Mesothelial cell of epicardium (in vitro differentiated cells): ENCODE data around the gene LGR4. TPM values are rescaled to one million over a fixed set of nuclear protein-coding genes. Genes with fewer than 3 reads are reported as not detected.
A peak's percentile ranks its signal among the peaks of the same experiment; 100 is the strongest.

Experiments
- DNase-seq, 2 experiments: peaks; one replicate each; pipeline ENCODE4 v3.0.0; 2021; ENCODE audit warnings: low spot score in 2 of 2; ENCODE audit not compliant: unreplicated experiment in 2 of 2
- H3K27ac Mint-ChIP-seq: 2 replicates; pipeline ENCODE4 v1.8.0; 2021; ENCODE audit warnings: mixed read lengths
- H3K27me3 Mint-ChIP-seq: 2 replicates; pipeline ENCODE4 v1.8.0; 2021; ENCODE audit warnings: low read depth, mixed read lengths
- H3K36me3 Mint-ChIP-seq: 2 replicates; pipeline ENCODE4 v1.8.0; 2021; ENCODE audit warnings: mixed read lengths
- H3K4me1 Mint-ChIP-seq: 2 replicates; pipeline ENCODE4 v1.8.0; 2021; ENCODE audit warnings: mixed read lengths
- H3K4me3 Mint-ChIP-seq: 2 replicates; pipeline ENCODE4 v1.8.0; 2021; ENCODE audit warnings: mild to moderate bottlenecking, moderate library complexity, mixed read lengths
- H3K9me3 Mint-ChIP-seq: 2 replicates; pipeline ENCODE4 v1.8.0; 2021; ENCODE audit warnings: mixed read lengths
- total RNA-seq: library from RNA; stranded (reverse); gene quantifications from 3 replicates; pipeline ENCODE4 v1.2.1, GENCODE V29; 2021
- TF ChIP-seq, protein P1 (sequence below): fragments of 200-600 bp; sonication (generic); IDR thresholded peaks from one replicate; pipeline ENCODE4 v1.5.0; 2021; ENCODE audit warnings: antibody characterized with exemption; ENCODE audit not compliant: unreplicated experiment

LGR4 gene
- total RNA-seq, 1 donor from 2014 or later = 28.2 TPM

DNA sequence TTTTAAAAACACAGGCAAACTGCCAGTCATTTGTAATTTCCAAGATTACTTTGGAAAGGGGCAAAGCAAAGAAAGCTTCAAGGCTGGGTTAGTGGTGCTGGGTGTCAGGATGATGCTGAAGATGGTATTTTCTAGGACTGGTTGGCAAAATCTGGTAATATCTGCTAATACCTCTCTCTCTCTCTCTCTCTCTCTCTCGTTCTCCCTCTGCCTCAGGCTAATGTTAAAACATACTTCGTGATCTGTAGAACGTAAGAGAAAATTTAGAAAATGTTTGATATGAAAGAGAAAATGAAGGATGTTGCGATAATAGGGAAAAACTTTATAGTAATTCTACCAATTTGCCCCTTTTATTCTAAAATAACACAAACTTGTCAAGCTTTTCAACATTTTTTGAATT lies 9.4 kb upstream of the LGR4 start:
- TF ChIP-seq, protein P1, sequence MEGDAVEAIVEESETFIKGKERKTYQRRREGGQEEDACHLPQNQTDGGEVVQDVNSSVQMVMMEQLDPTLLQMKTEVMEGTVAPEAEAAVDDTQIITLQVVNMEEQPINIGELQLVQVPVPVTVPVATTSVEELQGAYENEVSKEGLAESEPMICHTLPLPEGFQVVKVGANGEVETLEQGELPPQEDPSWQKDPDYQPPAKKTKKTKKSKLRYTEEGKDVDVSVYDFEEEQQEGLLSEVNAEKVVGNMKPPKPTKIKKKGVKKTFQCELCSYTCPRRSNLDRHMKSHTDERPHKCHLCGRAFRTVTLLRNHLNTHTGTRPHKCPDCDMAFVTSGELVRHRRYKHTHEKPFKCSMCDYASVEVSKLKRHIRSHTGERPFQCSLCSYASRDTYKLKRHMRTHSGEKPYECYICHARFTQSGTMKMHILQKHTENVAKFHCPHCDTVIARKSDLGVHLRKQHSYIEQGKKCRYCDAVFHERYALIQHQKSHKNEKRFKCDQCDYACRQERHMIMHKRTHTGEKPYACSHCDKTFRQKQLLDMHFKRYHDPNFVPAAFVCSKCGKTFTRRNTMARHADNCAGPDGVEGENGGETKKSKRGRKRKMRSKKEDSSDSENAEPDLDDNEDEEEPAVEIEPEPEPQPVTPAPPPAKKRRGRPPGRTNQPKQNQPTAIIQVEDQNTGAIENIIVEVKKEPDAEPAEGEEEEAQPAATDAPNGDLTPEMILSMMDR = no peak
- Mint-ChIP-seq H3K4me1 (peaks cover 3% of the 10 kb centered on the region), H3K4me3 (no peak overlapping the region), H3K27ac (no peak overlapping the region), H3K27me3 (no peaks in the 10 kb centered on the region), H3K36me3 (no peaks in the 10 kb centered on the region), H3K9me3 (no peaks in the 10 kb centered on the region)
- no peak for DNase-seq

DNA sequence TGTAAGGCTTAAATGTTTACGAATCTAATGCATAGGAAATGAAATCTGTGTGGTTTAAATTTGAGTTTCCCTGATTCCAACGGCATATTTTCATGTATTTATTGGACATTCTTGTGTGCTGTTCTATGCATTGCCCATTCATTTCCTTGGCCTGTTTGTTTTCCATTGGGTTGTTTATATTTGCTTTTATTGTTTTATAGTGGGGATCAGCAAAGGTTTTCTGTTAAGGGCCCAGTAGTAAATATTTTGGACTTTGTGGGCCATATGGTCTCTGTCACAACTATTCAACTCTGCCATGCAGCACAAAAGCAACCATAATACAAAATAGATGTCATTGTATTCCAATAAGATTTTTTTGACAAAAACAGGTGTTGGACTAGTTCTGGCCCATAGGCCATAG lies 5.2 kb upstream of the LGR4 start:
- no peak for DNase-seq
- TF ChIP-seq, protein P1 = no peak
- Mint-ChIP-seq H3K9me3 (no peaks in the 10 kb centered on the region), H3K27ac (no peak overlapping the region), H3K27me3 (no peaks in the 10 kb centered on the region), H3K4me1 (peaks cover 6% of the 10 kb centered on the region), H3K36me3 (no peaks in the 10 kb centered on the region), H3K4me3 (no peak overlapping the region)

DNA sequence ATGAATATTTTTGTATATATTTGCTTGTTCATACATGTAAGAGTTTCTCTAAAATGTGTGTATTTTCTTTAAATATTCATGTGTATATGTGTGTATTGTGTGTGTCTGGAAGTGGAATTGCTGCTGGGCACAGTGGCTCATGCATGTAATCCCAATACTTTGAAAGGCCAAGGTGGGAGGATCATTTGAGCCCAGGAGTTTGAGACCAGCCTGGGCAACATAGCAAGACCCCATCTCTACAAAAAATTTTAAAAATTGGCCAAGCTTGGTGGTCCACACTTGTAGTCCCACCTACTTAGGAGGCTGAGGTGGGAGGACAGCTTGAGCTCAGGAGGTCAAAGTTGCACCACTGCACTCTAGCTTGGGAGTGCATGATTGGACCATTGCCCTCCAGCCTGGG lies 4.7 kb upstream of the LGR4 start:
- Mint-ChIP-seq H3K27me3 (no peaks in the 10 kb centered on the region), H3K36me3 (no peaks in the 10 kb centered on the region), H3K4me3 (no peak overlapping the region), H3K9me3 (no peaks in the 10 kb centered on the region), H3K4me1 (peaks cover 7% of the 10 kb centered on the region), H3K27ac (no peak overlapping the region)
- TF ChIP-seq, protein P1 = no peak
- DNase-seq = no peak

DNA sequence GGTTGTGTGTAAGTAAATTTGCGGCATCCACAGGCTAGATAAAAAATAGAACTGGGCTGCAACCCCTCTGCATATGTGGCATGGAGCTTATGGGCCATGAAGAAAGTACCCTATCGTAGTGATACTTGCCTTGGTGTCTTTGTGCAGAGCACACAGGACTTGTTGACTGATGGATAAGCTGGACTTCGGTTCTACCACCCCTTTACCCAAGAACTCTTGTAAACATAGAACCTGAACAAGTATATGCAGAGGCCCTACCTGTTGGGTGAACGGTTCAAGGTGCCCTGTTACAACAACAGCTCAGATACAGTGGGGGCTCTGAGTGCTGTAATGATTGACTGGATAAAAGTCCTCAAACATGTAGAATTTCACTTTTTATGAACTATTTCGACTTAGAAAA lies 3.0 kb upstream of the LGR4 start:
- Mint-ChIP-seq H3K27ac (no peak overlapping the region), H3K27me3 (no peaks in the 10 kb centered on the region), H3K36me3 (no peaks in the 10 kb centered on the region), H3K9me3 (no peaks in the 10 kb centered on the region), H3K4me1 (peaks cover 13% of the 10 kb centered on the region), H3K4me3 (no peak overlapping the region)
- DNase-seq = no peak
- TF ChIP-seq, protein P1 = no peak

DNA sequence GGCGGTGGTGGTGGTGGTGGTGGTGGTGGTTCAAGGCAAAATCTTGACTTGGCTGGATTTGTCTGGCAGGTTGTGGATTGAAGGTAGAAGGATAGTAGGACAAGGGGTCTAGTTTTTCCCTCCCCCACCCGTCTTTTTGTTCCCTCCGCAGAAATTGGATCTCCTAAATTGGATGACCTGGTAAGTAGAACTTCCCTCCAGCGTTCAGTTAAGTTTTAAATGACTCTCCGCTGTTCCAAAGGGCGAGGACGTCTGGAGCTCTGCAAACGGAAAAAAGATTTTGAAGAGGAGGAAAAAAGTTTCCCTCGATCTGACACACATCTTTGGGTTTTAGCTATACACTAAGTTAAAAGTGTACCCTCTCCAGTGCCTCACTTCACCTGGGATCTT lies 422 bp upstream of the LGR4 start:
- no peak for DNase-seq
- peak overlapping the region; percentile 96 for H3K4me3 Mint-ChIP-seq
- H3K4me1 Mint-ChIP-seq = peaks cover 39% of the 10 kb centered on the region
- H3K36me3 Mint-ChIP-seq = no peaks in the 10 kb centered on the region
- H3K27me3 Mint-ChIP-seq = peaks cover 1% of the 10 kb centered on the region
- H3K27ac Mint-ChIP-seq = no peak overlapping the region
- H3K9me3 Mint-ChIP-seq = no peaks in the 10 kb centered on the region
- TF ChIP-seq, protein P1 = no peak
